GM10266 (cell line): ENCODE data around the gene VAV1.

ENCODE experiments used
- DNase-seq: peaks from one replicate; pipeline ENCODE4 v3.0.0; 2012; ENCODE audit errors: extremely low spot score
- CTCF ChIP-seq: IDR thresholded peaks from 2 replicates; pipeline ENCODE4 v1.5.1; 2012; ENCODE audit warnings: mild to moderate bottlenecking, low read depth; ENCODE audit not compliant: control insufficient read depth, insufficient read depth; ENCODE audit errors: missing control alignments

VAV1 gene

GRCh38 chr19:6772028-6772865, at the start of gene VAV1:
TSS of gene VAV1 (plus strand) at chr19:6772708. CDS start at chr19:6772808, 100 bp downstream.
- peak; percentile 54 for TF ChIP-seq CTCF
- peak; percentile 91 for DNase-seq

- DNase-seq = no peak
- TF ChIP-seq CTCF = no peak
These were observed 49.3 kb upstream of the VAV1 start for GRCh38 chr19:6723108-6723618.

GRCh38 chr19:6723738-6724137, 48.8 kb upstream of the VAV1 start:
- no peak for DNase-seq
- no peak for TF ChIP-seq CTCF

- DNase-seq = no peak
- TF ChIP-seq CTCF = no peak
These were observed 47.6 kb upstream of the VAV1 start for GRCh38 chr19:6724631-6725492.

GRCh38 chr19:6725513-6726231, 46.8 kb upstream of the VAV1 start:
- no peak for TF ChIP-seq CTCF
- DNase-seq = no peak

GRCh38 chr19:6728346-6728745, 44.2 kb upstream of the VAV1 start:
- TF ChIP-seq CTCF = no peak
- peak; percentile 71 for DNase-seq
